ENCODE data around the gene ASRGL1.

ASRGL1 gene

DNA sequence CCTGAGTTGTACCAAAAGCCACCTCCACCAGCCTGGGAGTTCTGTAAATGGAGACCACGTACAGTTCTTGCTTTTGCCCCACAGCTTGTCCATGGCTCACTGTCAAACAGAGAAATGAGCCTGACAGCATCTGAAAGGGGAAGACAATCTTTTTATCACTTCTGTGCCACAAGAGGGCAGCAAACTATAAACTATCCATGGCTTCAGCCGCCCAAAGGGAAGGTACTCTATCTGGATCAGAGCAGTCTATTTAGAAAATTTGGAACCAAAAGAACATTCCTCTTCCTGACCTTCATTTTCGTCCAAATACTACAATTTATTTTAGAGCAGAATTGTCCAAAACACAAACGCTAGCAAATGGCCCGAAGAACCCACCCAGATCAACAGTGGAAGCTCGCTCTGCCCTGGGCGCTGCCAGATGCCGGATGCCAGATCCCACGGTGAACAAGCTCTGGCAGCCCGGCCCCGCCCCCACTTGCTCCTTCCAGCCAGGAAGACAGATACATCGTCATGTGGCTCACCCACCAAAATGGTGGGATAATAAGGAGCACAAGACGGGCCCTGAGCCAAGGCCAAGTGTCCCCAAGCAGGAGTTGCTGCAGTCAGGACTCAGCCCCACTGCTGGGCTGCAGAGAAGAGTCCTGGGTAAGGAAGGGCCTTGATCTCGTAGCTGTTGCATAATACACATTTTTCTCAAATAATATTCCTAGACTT, 57.7 kb downstream of the ASRGL1 start:
- peak; percentile 63 for DNase-seq

DNA sequence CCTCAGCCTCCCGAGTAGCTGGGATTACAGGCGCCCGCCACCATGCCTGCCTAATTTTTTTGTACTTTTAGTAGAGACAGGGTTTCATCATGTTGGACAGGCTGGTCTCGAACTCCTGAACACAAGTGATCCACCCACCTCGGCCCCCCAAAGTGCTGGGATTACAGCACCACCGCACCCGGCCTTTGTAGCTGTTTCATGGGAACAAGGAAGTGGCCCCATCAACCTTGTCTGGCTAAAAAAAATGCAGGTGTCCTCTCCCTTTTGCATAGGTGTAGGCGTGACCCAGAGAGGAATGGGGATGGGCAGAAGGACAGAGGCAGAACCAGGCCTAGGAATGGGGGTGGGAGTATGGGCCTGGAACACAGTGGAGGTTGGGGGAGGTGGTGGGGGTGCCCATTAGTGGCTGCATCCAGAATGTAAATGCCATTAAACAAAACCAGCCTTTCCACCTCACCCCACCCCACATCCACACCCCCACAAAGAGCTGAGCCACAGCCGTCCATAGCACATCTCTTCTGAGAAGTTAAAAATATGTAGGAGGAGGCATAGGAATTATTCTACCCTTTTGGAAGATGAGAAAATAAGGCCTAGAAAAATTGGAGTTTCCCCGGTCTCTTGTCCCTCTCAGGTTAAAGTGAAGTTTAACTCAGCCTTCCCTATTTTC, 58.8 kb downstream of the ASRGL1 start:
- no peak for DNase-seq

DNA sequence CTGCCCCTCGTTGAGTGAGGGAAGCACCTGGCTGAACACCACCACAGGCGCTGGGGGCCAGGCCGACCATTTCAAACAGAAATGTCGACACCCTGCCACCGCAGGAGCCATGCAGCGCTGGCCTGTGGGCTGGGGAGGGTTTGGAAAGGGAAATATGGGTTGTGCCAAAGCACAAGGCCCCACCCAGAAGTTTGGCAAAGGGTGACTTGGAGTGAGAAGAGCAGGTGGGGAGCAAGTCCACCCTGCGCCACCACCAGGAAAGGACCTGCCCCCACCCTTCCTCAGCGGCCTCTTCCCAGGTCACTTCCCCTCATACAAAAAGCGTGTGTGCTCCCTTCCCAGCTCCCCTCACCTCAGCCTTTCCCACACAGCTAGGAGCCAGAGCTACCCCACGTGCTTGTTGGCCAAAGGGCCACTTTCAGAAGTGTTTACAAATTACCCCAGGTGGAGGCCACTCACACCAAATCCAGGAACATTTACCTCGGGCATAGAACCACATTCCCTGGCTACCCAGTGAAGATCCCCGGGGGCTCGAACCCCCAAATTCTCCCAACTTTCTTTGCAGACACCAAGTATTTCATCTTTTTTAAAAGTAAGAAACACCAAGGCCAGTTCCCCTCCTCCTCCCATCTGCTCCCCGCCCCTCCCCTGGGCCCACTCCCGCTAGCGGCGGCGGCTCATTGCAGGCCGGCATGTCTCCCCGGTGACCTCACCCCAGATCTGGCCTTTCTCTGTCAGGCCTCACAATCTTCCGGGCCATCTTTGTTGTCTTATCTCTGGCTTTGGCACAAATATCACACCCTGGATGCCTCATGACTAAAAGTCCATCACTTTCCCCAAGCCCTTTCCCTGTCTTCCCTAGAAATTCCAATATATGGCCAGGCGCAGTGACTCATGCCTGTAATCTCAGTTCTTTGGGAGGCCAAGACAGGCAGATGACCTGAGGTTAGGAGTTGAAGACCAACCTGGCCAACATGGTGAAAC, 61.1 kb downstream of the ASRGL1 start:
- DNase-seq: no peak

DNA sequence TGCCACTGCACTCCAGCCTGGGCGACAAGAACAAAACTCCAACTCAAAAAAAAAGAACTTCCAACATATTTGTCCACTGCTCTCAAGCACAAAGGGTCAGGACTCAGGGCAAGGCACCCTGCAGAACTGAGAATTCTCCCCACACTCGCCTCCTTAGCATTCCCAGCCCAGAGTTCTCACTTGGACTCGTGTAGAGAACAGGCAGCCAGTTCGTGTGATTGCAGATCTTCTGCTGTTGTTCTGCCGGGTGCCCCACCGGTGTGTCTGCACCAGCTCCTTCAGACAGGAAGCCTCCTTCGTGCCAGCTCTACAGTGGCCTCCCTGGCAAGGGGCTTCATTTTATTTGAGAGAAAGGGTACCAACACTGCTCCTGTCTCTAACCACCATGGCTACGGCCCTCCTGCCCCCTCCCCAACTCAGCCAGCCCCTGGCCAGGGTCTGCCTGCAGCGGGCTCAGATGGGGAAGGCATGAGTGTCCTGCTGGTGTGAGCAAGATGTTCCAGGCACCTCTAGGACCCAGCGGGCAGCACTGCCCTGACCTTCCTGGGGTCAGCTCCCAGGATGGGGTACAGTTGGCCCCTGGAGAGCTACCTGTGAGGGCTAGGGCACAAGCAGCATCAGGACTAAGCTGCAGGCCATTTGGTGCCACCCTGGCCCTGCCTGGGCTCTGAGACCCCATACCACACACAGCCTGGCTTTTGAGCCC, 62.1 kb downstream of the ASRGL1 start:
- DNase-seq: no peak

DNA sequence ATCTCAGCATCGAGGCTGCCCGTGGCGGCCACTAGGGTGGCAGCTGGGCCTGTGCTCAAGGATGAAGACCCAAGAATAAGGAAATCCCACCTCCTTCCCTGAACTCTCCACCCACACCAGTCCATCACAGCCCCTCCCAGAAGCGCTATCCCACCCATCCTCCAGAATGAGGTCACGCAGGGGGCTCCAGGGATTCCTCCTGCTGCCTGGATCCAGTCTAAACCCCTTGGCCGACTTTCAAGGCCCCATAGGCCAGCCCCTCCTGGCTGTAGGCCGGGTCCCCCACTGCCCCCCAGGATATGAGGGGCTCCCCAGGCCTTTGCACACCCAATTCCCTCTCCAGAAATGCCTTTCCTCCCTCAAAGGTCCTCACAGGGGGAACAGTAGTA, 62.6 kb downstream of the ASRGL1 start:
- no peak for DNase-seq

DNA sequence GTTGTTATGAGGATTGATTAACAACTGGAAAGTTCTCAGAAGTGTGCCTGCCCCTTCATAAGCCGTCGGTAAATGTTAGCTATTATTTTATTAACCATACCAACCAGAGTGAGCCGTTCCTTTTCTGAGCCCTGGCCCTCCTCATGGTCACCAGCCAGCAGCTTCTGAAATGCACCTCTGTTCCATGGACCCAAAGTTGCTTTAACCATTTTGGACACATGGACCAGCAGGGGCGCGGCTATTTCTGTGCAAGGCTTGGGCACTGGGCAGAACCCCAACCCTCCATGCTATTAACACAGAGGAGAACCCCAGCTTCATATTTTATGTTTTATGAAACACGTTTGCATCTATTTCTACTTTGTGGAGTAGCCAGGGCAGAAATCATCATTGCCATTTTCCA, 63.0 kb downstream of the ASRGL1 start:
- no peak for DNase-seq

DNA sequence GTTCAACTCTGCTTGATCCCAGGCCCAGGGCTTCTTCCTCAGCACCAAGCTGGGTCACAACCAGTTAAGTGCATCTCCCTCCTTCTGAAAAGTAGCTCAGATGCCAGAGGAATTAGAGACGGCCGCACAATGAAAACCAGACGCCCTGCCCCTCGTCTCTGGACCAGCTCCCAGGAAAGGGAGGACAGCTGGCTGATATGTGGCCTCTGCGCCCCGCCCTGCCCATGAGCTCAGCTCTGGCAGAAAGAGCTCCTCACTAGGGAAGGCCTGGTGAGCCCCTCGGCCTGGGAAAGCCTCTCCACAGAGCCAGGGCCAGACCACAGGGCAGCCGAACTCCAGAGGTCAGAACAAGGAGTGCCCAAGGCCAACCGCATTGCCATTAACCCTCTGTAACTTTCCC, 63.5 kb downstream of the ASRGL1 start:
- no peak for DNase-seq

DNA sequence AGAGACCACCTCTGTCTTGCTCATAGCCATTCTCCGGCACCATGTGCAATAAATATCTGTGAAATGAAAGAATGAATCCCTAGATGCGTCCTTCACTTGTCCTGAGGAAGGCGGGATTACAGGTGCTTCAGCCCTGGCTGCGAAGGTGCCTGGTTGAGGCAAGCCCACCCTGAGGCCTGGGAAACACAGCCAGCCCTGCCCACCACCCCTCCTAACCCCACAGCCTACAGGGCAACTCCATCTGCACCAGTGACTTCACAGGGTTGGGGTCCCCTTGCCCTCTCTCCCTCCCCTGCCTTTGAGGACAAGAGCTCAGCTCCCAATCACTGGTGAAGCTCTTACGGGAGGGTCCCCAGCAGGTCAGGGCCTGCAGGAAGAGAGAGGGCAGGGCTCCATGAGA, 64.1 kb downstream of the ASRGL1 start:
- no peak for DNase-seq

DNA sequence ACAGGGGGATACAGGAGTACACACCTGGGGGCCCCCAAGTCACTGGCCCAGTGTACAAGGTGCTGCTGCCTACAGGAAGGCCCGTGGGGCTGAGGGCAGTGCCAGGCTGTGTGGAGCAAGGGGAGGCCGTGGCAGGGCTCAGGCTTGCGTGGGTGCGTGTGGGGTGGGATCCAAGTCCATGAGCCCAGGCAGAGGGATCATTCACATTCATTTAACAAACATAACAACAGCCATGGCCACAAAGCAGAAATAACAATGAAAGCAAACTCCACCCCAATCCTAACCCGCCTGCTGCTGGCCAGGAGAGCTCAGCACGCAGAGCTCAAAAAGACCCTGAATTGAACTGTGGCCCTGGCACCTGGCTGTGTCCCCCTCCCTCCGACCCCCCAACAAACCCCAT, 64.6 kb downstream of the ASRGL1 start:
- no peak for DNase-seq

DNA sequence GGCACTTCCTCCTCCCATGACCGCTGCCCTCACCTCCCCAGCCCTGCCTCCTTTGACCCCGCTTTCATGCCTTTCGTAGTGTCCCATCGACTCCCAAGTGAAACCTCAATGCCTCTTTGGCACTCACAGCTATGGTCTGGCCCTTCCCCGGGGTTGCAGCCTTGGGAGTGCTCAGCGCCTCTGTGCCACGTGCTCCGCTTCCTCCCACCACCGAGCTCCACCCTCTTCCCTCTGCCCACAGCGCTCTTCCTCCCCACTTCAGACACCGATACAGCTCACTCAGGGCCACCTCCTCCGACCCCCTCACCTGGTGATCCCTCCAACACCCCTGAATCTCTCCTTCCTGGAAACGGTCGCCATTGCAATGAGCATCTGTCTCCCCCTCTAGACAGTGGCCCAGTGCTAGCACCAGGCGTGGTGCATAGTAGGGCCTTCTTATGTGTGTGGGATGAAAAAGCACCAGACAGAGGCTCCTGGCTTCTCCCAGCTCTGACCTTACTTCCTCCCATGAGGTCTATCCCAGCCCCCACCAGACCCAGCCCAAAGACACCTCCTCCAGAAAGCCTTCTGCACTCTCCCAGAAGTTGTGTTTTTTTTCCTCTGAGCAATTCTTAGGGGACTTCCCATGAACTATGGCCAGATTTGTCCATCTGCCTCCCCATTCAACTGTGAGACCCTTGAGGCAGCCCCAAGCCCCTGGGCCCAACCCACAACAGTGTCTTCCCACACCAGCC, 65.1 kb downstream of the ASRGL1 start:
- DNase-seq: no peak

DNA sequence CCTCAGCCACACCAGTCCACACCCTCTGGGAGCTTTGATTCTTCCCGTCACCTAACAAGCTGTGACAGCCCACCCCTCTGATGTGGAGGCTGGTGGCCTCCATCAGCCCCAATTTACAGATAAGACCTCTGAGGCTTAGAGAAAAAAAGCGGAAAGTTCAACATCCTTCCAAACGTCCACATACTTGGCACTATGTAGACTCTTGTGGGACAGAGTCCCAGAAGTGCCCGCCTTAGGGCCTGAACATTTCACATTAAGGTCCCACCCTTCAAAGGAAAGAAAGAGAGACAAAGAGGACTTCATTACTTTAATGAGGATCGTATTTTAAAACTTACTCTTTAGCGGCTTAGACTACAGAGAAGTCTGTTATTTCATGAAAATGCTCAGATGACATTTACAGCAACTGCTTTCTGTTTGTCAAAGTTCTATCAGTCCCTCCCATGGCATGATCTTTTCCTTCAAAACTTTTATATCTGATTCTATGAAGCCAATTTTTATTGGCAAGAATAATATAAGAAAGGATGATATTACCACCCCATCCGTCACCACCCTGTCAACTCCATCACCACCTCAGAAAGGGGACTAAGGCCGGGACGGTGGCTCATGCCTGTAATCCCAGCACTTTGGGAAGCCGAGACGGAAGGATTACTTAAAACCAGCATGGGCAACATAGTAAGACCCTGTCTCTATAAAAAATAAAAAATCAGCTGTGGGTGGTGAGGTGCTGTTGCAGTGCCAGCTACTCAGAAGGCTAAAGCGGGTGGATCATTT, 65.9 kb downstream of the ASRGL1 start:
- DNase-seq: no peak

DNA sequence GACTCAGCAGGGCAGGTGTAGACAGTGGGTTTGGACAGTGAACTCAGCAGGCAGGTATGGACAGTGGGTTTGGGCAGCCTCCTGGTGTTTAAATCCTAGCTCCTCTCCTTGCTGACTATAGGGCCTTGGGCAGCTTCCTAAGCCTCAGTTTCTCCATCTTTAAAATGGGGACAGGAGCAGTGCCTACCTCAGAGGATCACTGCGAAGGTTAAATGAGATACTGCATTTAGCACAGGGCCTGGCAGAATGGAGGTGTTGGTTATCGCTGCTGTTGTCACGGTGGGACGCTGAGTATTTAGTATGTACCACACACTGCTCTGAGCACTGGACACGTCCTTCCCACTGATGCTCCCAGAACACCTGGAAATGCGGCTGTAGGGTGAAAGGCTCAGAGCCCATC, 67.2 kb downstream of the ASRGL1 start:
- no peak for DNase-seq

DNA sequence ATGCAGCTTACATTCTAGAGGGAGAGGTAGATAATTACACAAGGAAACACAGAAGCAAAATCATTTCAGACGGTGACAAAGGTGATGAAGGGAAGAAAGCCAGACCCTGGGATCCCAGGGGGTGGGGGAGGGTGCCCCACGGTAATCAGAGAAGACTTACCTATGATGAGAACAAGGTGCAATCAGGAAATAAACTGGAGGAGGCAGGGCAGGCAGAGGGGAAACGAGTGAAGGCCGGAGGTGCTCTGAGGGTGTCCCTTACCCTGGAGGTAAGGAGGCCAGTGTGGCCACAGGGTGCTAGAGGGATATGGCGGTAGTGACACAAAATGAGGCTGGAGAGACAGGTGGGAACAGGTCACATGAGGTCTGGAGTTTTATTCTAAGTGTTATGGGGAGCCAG, 67.7 kb downstream of the ASRGL1 start:
- no peak for DNase-seq

DNA sequence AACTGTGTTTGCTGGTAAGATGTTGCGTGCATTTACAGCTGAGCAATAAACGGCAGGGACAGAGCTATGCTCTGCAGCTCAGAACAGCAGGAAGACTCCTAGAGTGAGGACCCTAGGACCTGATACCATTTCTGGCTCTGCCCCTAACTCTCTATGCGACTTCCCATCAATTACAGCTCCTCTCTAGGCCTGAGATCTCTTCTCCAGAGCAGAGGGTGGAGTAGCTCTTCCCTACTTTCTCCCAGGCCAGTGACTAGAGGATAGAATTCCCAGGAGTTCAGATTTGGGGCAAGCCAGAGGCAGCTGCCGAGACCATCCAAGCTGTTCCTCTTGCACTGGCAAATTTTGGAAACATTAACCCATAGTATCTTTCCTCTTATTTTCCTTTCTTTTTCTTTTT, 68.8 kb downstream of the ASRGL1 start:
- no peak for DNase-seq

DNA sequence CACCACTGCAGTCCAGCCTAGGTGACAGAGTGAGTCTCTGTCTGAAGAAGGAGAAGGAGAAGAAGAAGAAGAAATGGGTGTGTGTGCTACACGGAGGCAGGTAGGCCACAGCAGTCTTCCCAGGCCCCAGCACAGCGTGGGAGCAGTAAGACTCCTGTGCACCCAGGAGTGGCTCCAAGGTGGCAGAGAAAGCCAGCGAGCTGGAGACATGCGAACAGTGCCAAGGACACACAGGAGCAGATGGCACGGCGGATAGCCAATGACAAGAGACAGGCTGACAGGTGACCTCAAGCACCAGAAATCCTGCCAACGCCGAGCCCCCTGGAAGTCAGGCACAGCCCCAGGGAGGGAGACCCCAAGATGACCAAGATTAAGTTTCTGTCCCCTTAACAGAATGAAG, 72.6 kb downstream of the ASRGL1 start:
- DNase-seq: no peak

DNA sequence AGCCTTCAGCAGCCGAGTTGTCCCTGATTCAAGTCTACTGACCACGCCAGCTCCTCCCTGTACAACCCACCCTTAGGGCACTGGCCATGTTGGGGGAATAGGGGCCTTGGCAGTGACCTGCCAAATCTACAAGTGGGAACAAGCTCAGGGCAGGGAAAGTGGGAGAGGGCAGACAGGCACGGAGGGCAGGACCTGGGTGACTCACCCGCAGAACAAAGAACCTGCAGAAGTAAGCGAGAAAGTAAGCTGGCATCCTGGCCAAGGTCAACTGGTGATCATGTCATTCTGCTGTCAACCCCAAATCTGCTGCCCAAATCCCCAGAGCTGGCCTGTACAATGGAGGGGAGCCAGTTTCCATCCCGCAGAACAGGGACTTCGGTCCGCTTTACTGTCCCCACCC, 73.7 kb downstream of the ASRGL1 start:
- no peak for DNase-seq

DNA sequence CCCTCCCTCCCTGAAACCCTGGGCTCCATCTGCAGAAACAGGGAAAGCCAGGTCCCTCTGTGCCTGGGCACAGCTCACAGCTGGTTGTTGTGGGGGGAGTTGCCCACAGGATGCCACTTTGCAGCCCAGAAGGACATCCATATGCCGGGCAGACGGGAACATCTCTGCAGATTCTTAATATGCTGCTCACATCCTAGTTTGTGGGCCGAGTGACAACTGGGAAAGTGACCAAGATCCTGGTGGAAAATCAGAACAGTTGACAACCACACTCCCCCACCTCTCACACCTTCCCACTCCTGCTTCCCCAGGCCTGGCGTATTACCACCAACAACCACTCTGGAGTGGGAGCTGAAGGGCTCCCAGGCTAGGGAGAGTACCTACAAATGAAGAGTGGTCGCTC, 74.3 kb downstream of the ASRGL1 start:
- no peak for DNase-seq

DNA sequence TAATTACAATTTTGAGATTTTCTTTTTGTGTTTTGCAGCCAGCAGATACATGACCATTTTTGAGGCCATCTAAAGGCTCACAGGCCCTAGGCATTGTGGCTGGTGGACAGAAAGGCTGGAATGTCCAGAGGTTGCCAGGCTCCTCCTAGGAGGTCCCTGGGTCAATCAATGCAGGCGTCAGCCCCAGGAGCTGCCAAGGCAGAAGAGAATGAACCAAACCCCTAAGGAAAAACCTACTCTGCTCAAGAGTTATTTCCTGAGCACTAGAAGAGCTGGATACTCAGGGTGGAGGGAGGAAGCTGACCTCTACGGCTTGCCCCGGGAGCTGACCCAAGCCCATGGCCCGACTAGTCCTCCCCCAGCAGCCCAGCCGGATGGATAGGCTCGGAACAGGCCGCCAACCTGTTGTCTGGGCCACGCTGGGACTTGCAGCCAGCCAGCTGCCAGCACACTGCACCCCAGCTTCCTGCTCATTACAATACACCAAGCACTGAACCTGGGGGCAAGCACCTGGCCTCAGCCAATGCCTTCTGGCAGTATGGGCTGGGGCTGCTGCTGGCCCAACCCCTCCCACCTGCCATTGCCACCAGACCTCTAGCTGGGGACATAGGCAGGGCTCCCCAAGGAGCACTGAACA, 75.9 kb downstream of the ASRGL1 start:
- DNase-seq: no peak

DNA sequence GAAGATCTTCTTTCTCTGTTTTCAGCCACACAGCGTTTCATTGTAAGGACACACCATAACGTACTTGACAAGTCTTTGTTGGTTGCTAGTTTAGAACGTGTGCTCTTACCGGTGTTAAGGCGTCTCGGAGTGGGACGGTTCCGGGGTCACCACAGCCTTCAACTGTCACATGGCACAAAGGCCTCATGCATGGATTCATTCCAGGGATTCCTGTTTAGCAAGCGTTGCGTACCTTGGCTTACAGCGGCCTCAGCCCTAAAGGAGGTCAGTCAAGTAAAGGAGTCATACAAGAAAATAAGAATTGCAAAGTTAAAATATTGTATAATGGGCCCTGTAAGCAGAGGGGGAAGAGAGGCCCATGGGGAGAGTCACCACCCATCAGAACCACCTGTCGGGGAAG, 79.3 kb downstream of the ASRGL1 start:
- DNase-seq: no peak

DNA sequence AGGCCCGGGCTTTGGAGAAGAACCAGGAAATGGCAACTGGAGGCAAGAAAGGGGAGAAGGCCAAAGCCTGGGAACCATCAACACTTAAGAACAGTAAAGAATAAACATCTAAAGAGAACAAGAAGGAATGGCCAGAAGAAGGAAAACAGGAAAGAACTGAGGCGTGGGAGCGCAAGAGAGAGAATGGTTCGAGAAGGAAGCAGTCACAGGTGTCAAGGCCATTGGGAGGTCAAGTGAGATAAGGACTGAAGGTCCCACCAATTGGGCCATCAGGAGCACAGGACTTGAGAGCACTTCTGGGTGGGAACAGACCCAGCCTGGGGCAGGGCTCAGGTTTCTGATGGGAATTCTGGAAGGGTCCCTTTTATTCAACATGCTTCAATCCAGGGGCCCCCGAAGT, 80.9 kb downstream of the ASRGL1 start:
- no peak for DNase-seq

DNA sequence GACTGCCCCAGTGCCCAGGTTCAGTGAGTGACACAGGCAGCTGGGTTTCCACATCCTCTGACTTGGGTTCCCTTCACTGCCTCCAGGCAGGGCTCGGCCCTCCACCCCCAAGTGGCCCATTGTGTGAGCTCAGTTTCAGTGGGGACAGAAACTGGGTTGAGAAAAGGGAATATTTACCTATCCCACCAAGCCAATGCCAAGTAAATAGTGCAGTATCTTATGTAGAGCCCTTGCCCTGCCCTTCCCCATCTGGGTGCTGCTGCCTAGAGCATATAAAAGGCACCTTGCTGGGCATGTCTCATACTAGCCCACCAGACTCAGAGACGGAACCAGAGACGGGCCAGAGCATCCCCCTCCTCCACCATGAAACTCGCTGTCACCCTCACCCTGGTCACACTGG, 81.5 kb downstream of the ASRGL1 start, which contains the start of gene SCGB1A1:
Gene SCGB1A1 (plus strand): TSS at position 301 of the 400 bp plus-strand sequence. CDS start 63 bp downstream, at position 364.
- DNase-seq: no peak
